ENCODE measurements around the gene GUK1. TPM values are rescaled to one million over a fixed set of nuclear protein-coding genes. Genes with fewer than 3 reads are reported as not detected.

The GUK1 gene
- total RNA-seq, 2 experiments from 2014 or later: 154 to 197 TPM

- no peak overlapping the region for H2AFZ ChIP-seq (ENCODE audit: low read length)
- H3K4me1 ChIP-seq (ENCODE audit: insufficient read depth, low read length, poor library complexity, severe bottlenecking): peaks cover 35% of the 10 kb centered on the region
- no peaks in the 10 kb centered on the region for H3K9me2 ChIP-seq (ENCODE audit: insufficient read depth, low read length)
- H3K4me2 ChIP-seq (ENCODE audit: low read length): no peak overlapping the region
- ChIA-PET POLR2A (interaction anchor here (0.6 to 1.2 kb wide), 5 partner anchors 22 to 1355 kb away, joined by 3 to 4 read pairs (median 3); no protein-coding TSS in a partner anchor), CTCF (ENCODE audit: unreplicated experiment) (no interaction called here)
- H3K27ac ChIP-seq (ENCODE audit: low read depth, low read length, poor library complexity, severe bottlenecking): no peak overlapping the region
- H3K4me3 ChIP-seq (ENCODE audit: low read depth, low read length, poor library complexity, severe bottlenecking): no peak overlapping the region
- H3K79me2 ChIP-seq (ENCODE audit: insufficient read depth, low read depth, low read length): peaks cover 8% of the 10 kb centered on the region
- no peaks in the 10 kb centered on the region; the same call in 1 of the 2 replicates for H4K20me1 ChIP-seq (ENCODE audit: insufficient read depth, low read length)
- intact Hi-C loops (cut with micrococcal nuclease; ENCODE audit: unreplicated experiment): no loop called here
- no peak for DNase-seq (ENCODE audit: low spot score)
- peaks cover 14% of the 10 kb centered on the region; the same call in 1 of the 2 replicates for H3K36me3 ChIP-seq (ENCODE audit: insufficient read depth, low read length)
- no TSS peak for BruUV-seq (replicated peaks)
- TF ChIP-seq EZH2phosphoT487 (IDR thresholded peaks at IDR 0.05; ENCODE audit: borderline replicate concordance, low read depth, low read length) (no peak), CTCF (conservative IDR thresholded peaks at IDR 0.05; ENCODE audit: low read length) (no peak)
- H3K9me3 ChIP-seq (ENCODE audit: low read length): no peaks in the 10 kb centered on the region
Observed at GRCh38 chr1:228105996-228106799, 33.9 kb upstream of the GUK1 start.

- Histone ChIP-seq H3K4me3 (ENCODE audit: low read depth, low read length, poor library complexity, severe bottlenecking) (no peak overlapping the region), H3K36me3 (ENCODE audit: insufficient read depth, low read length) (peaks cover 10% of the 10 kb centered on the region; the same call in 1 of the 2 replicates), H4K20me1 (ENCODE audit: insufficient read depth, low read length) (no peaks in the 10 kb centered on the region), H2AFZ (ENCODE audit: low read length) (no peak overlapping the region), H3K4me2 (ENCODE audit: low read length) (no peak overlapping the region), H3K9me2 (ENCODE audit: insufficient read depth, low read length) (no peaks in the 10 kb centered on the region), H3K27ac (ENCODE audit: low read depth, low read length, poor library complexity, severe bottlenecking) (no peak overlapping the region), H3K79me2 (ENCODE audit: insufficient read depth, low read depth, low read length) (peaks cover 8% of the 10 kb centered on the region), H3K4me1 (ENCODE audit: insufficient read depth, low read length, poor library complexity, severe bottlenecking) (peaks cover 29% of the 10 kb centered on the region), H3K9me3 (ENCODE audit: low read length) (no peaks in the 10 kb centered on the region)
- CTCF ChIA-PET (ENCODE audit: unreplicated experiment): no interaction called here
- no TSS peak for BruUV-seq (replicated peaks)
- no peak for DNase-seq (ENCODE audit: low spot score)
- POLR2A ChIA-PET: interaction anchor here (0.6 to 1.2 kb wide), 4 partner anchors 24 to 1356 kb away, joined by 3 to 4 read pairs (median 4); no protein-coding TSS in a partner anchor
- TF ChIP-seq CTCF (conservative IDR thresholded peaks at IDR 0.05; ENCODE audit: low read length): no peak
- no peak for TF ChIP-seq EZH2phosphoT487 (IDR thresholded peaks at IDR 0.05; ENCODE audit: borderline replicate concordance, low read depth, low read length)
- intact Hi-C loops (cut with micrococcal nuclease; ENCODE audit: unreplicated experiment): no loop called here
Observed at GRCh38 chr1:228106800-228107054, 33.4 kb upstream of the GUK1 start.

- peak overlapping the region; percentile 99 for H3K4me2 ChIP-seq (ENCODE audit: low read length)
- peaks cover 8% of the 10 kb centered on the region for H3K79me2 ChIP-seq (ENCODE audit: insufficient read depth, low read depth, low read length)
- no peak overlapping the region for H2AFZ ChIP-seq (ENCODE audit: low read length)
- H3K27ac ChIP-seq (ENCODE audit: low read depth, low read length, poor library complexity, severe bottlenecking): no peak overlapping the region
- TF ChIP-seq EZH2phosphoT487 (IDR thresholded peaks at IDR 0.05; ENCODE audit: borderline replicate concordance, low read depth, low read length) (no peak), CTCF (conservative IDR thresholded peaks at IDR 0.05; ENCODE audit: low read length) (no peak)
- no peaks in the 10 kb centered on the region for H4K20me1 ChIP-seq (ENCODE audit: insufficient read depth, low read length)
- BruUV-seq (replicated peaks): no TSS peak
- H3K36me3 ChIP-seq (ENCODE audit: insufficient read depth, low read length): peaks cover 10% of the 10 kb centered on the region; the same call in 1 of the 2 replicates
- H3K4me1 ChIP-seq (ENCODE audit: insufficient read depth, low read length, poor library complexity, severe bottlenecking): peaks cover 25% of the 10 kb centered on the region
- H3K9me3 ChIP-seq (ENCODE audit: low read length): no peaks in the 10 kb centered on the region
- ChIA-PET POLR2A (interaction anchor here (1.6 kb wide), 1 partner anchor 25 kb away, joined by 5 read pairs; the partner anchor contains the start of gene ARF1), CTCF (ENCODE audit: unreplicated experiment) (no interaction called here)
- H3K9me2 ChIP-seq (ENCODE audit: insufficient read depth, low read length): no peaks in the 10 kb centered on the region
- no peak for DNase-seq (ENCODE audit: low spot score)
- H3K4me3 ChIP-seq (ENCODE audit: low read depth, low read length, poor library complexity, severe bottlenecking): no peak overlapping the region
- intact Hi-C loops (cut with micrococcal nuclease; ENCODE audit: unreplicated experiment): no loop called here
Observed at GRCh38 chr1:228107636-228108035, 32.4 kb upstream of the GUK1 start.
